GM19043 (cell line): ENCODE results near the gene ROR2.

Experiments used
- ATAC-seq: cut with Tn5 transposase; IDR thresholded peaks from one replicate; pipeline ENCODE4 v1.9.1; 2021; ENCODE audit warnings: low read depth; ENCODE audit not compliant: unreplicated experiment

The ROR2 gene

GRCh38 chr9:91825422-91825821 is 124.6 kb downstream of the ROR2 start:
- ATAC-seq, result no peak

GRCh38 chr9:91824601-91825305 is 125.3 kb downstream of the ROR2 start:
- no peak for ATAC-seq

- no peak for ATAC-seq
Observed at GRCh38 chr9:91824151-91824550, 125.9 kb downstream of the ROR2 start.

- ATAC-seq, result no peak
Observed at GRCh38 chr9:91820949-91821880, 128.8 kb downstream of the ROR2 start.

- ATAC-seq, result no peak
Observed at GRCh38 chr9:91820126-91820750, 129.8 kb downstream of the ROR2 start.

- no peak for ATAC-seq
Observed at GRCh38 chr9:91818647-91819403, 131.2 kb downstream of the ROR2 start.

GRCh38 chr9:91818225-91818585 is 131.8 kb downstream of the ROR2 start:
- no peak for ATAC-seq

GRCh38 chr9:91817493-91818224 is 132.4 kb downstream of the ROR2 start:
- ATAC-seq, result no peak

GRCh38 chr9:91817106-91817492 is 132.9 kb downstream of the ROR2 start:
- no peak for ATAC-seq

- ATAC-seq, result no peak
Observed at GRCh38 chr9:91816356-91816755, 133.7 kb downstream of the ROR2 start.

GRCh38 chr9:91815896-91816295 is 134.1 kb downstream of the ROR2 start:
- no peak for ATAC-seq

GRCh38 chr9:91814753-91815152 is 135.3 kb downstream of the ROR2 start:
- no peak for ATAC-seq

- ATAC-seq, result no peak
Observed at GRCh38 chr9:91814201-91814600, 135.8 kb downstream of the ROR2 start.

GRCh38 chr9:91813176-91813795 is 136.7 kb downstream of the ROR2 start:
- ATAC-seq, result no peak

- ATAC-seq, result no peak
Observed at GRCh38 chr9:91812191-91812590, 137.8 kb downstream of the ROR2 start.

GRCh38 chr9:91811024-91811909 is 138.8 kb downstream of the ROR2 start:
- no peak for ATAC-seq

GRCh38 chr9:91810286-91810905 is 139.6 kb downstream of the ROR2 start:
- ATAC-seq, result no peak

GRCh38 chr9:91809581-91810285 is 140.3 kb downstream of the ROR2 start:
- no peak for ATAC-seq
